Fibroblast of villous mesenchyme (primary cell): ENCODE measurements around the gene HSD3B1. TPM values are rescaled to one million over a fixed set of nuclear protein-coding genes. Genes with fewer than 3 reads are reported as not detected.

Source experiments
- DNase-seq: peaks from one replicate; pipeline ENCODE4 v3.0.0-alpha.2; 2010; ENCODE audit warnings: low read depth
- H3K4me3 ChIP-seq: 2 replicates; pipeline ENCODE4 v1.5.1; 2011; ENCODE audit warnings: low read depth, mild to moderate bottlenecking, low read length
- total RNA-seq: library from RNA; depleted of rRNA; stranded (reverse); fragments of >200 nt; gene quantifications from 2 replicates; pipeline ENCODE4 v1.2.3, GENCODE V29; 2012
- TF ChIP-seq, protein P1 (sequence below): IDR thresholded peaks from 2 replicates; pipeline ENCODE4 v1.5.1; 2012; ENCODE audit warnings: low read depth, mild to moderate bottlenecking, low read length; ENCODE audit not compliant: insufficient read depth

HSD3B1 gene
- total RNA-seq = 2.6 TPM in 1 of 2 replicates, not detected in the other

GRCh38 chr1:119506941-119507340 lies at the start of gene HSD3B1:
Gene HSD3B1, plus strand, starts transcription at chr1:119507210. Its CDS starts 267 bp downstream, at chr1:119507477.
- H3K4me3 ChIP-seq = no peak within 1 kb of the TSS
- TF ChIP-seq, protein P1, sequence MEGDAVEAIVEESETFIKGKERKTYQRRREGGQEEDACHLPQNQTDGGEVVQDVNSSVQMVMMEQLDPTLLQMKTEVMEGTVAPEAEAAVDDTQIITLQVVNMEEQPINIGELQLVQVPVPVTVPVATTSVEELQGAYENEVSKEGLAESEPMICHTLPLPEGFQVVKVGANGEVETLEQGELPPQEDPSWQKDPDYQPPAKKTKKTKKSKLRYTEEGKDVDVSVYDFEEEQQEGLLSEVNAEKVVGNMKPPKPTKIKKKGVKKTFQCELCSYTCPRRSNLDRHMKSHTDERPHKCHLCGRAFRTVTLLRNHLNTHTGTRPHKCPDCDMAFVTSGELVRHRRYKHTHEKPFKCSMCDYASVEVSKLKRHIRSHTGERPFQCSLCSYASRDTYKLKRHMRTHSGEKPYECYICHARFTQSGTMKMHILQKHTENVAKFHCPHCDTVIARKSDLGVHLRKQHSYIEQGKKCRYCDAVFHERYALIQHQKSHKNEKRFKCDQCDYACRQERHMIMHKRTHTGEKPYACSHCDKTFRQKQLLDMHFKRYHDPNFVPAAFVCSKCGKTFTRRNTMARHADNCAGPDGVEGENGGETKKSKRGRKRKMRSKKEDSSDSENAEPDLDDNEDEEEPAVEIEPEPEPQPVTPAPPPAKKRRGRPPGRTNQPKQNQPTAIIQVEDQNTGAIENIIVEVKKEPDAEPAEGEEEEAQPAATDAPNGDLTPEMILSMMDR = no peak
- DNase-seq = no peak

- no peak for DNase-seq
- no peak overlapping the region for H3K4me3 ChIP-seq
- TF ChIP-seq, protein P1 = no peak
Observed at GRCh38 chr1:119462964-119463363, 44.0 kb upstream of the HSD3B1 start.

- TF ChIP-seq, protein P1 = no peak
- no peak for DNase-seq
- H3K4me3 ChIP-seq = no peak overlapping the region
Observed at GRCh38 chr1:119463569-119463968, 43.4 kb upstream of the HSD3B1 start.

DNA sequence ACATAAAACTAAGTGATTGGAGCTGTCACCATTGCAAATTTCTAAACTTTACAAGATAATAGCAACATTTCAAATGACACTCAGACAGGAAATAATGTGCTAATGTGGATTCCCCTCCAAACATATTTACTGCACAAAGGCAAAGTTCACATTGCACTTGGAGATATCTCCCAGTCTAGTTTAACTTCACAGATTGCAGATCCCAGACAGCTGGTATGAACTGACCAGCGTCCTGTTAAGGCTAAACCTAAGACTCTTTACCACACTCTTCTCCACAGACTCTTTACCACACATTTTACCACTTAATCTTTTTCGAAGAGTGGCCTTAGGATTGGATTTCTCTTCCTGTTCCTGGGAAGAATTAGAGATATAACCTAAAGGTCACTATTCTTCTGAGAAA lies 40.6 kb upstream of the HSD3B1 start:
- no peak overlapping the region for H3K4me3 ChIP-seq
- no peak for DNase-seq
- TF ChIP-seq, protein P1 = no peak

DNA sequence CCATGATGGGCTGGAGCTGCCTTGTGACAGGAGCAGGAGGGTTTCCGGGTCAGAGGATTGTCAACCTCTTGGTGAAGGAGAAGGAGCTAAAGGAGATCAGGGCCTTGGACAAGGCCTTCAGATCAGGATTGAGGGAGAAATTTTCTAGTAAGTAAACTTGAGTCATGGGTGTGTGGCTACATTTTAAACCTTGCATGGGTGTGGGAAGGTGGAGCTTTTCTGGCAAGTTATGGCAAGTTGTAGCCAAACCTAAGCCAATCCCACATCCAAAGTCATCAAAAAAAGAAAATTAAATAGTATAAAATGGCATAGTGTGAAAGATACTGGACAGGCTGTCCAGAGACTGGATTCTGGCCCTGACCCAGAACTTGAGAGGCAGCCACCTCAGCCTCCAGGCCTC lies 39.8 kb upstream of the HSD3B1 start:
- H3K4me3 ChIP-seq = no peak overlapping the region
- TF ChIP-seq, protein P1 = no peak
- DNase-seq = no peak

- DNase-seq = no peak
Observed at GRCh38 chr1:119467857-119468668, 38.9 kb upstream of the HSD3B1 start.

More at GRCh38 chr1:119467857-119468668, 38.9 kb upstream of the HSD3B1 start:
- no peak overlapping the region for H3K4me3 ChIP-seq
- TF ChIP-seq, protein P1 = no peak
